Activated naive CD8-positive, alpha-beta T cell treated with anti-CD3 and anti-CD28 coated beads, Interleukin-2, amount 50 U/mL, for 16 hours (primary cell): ENCODE measurements around the gene C1GALT1C1L.
A peak's percentile ranks its signal among the peaks of the same experiment; 100 is the strongest.
"Not testable (repeated sequence)": the region's sequence is repeated elsewhere in the genome, so short reads cannot be mapped to it uniquely, and the experiment has no call there.

Source experiments
- DNase-seq: peaks from one replicate; pipeline ENCODE4 v3.0.0-alpha.2; 2020; ENCODE audit warnings: low read depth, low spot score

The C1GALT1C1L gene

DNA sequence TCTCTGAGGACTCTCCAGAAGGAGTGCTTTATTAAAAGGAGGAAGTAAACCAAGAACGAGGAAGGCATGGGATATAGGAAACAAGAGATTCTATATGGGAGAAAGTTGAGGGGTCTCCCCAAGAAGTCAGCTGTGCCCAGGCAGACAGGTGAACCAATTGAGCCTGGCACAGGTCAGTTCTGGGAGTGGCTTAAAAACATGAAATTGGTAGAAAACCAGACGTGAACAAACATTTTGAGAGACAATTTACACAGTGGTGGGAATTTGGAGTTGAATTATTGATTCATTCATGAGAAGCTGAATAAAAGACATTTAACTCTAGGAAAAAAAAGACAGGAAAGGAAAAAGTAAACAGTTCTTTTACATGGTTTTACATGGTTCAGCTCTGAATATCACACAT is 22.7 kb downstream of the C1GALT1C1L start:
- no peak for DNase-seq

GRCh38 chr2:43648994-43649701 is 27.1 kb downstream of the C1GALT1C1L start:
- DNase-seq, result no peak

- DNase-seq, result no peak
These were observed 32.5 kb downstream of the C1GALT1C1L start for GRCh38 chr2:43643680-43644079.

DNA sequence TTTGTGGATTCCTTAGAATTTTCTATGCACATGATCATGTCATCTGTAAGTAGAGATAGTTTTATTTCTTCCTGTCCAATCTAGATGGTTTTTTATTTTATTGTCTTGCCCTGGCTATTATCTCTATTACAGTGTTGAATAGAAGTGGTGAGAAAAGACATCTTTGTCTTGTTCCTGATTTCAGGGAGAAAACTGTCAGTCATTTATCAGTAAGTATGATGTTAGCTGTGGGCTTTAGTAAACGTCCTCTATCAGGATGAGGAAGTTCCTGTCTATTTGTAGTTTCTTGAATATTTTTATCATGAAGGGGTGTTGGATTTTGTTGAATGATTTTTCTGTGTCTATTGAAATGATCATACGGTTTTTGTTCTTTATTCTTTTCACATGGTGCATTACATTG is 33.9 kb downstream of the C1GALT1C1L start:
- no peak for DNase-seq

DNA sequence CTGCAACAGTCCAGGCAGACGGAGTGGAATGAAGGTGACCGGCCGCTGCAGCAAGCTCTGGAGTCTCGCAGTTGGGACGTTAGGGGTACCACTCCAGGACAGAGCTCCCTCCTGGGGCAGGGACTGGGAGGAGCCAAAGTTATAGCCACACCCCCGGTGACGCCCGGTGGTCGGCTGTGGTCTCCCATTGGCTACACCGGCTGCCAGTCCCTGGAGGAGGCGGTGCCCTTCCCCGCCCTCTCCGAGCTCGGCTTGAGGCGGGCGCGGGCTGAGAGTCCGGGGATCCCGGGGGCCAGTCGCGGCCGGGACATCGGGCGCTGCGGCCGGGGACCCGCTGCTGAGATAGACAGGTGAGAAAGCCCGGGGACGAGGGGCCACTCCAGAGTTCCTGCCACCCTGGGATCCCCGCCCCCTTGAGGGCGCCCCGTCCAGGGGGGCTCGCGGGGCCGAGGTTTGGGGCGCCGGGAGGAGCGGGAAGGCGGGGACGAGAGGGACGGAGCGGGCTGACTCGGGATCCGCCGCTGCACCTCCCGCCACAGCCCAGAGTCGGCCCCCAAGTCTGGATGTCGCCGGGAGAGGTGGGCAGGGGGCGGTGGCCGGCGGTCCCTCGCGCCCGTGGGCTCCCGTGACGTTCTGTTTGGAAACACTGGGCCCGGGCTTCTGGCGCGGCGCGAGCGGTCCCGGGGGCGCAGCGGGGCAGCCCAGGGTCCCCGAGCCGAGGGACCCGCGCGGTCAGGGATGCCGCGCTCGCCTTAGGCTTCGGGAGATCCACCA is 39.0 kb downstream of the C1GALT1C1L start, which contains the start of gene PLEKHH2:
PLEKHH2 (plus strand) TSS at position 231 of the 774 bp plus-strand sequence. CDS start 7,414 bp downstream, outside the sequence.
- peak; percentile 81 for DNase-seq

GRCh38 chr2:43636621-43637020 is 39.6 kb downstream of the C1GALT1C1L start:
- DNase-seq, result no peak

- DNase-seq, result not testable (repeated sequence)
These were observed 40.1 kb downstream of the C1GALT1C1L start for GRCh38 chr2:43636153-43636552.

DNA sequence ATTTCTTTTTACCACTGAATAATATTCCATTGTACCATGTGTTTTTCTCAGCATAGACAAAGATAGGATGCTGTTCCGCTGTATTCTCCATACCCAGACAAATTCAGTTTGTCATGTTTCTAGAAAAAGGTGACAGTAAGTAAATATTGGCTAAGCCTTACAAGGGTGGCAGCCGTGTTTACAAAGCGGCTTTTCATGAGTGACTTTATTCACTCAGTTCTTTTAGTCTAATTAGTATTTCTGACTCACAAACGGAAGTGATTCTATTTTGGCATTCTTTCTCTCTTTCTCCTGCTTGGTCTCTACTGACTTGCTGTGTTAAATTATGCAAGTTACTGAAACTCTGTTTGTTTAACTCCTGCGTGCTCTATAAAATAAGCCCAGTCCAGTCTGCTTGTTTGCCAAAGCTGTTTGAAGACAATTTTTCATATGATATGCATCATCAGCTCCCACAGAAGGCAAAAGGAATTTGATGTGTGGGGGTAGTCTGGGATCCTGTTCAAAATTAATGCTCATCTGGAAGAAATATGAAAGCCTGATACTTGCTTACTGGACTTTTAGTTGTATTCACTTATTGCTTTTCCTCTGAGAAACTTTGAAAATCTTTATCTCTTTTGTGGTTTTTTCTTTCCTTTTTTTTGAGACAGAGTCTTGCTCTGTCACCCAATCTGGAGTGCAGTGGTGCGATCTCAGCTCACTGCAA is 41.5 kb downstream of the C1GALT1C1L start:
- DNase-seq, result no peak

GRCh38 chr2:43631618-43632317 is 44.5 kb downstream of the C1GALT1C1L start:
- no peak for DNase-seq
